HG03196 (cell line): ENCODE measurements around the gene XYLT1.

ENCODE experiments used
- ATAC-seq: cut with Tn5 transposase; IDR thresholded peaks from one replicate; pipeline ENCODE4 v1.9.1; 2021; ENCODE audit not compliant: unreplicated experiment

The XYLT1 gene

GRCh38 chr16:17072104-17072503 is 398.7 kb downstream of the XYLT1 start:
- no peak for ATAC-seq

- ATAC-seq = peak; percentile 77
Measured at GRCh38 chr16:17070882-17071592, 399.7 kb downstream of the XYLT1 start.

GRCh38 chr16:17069681-17070080 is 401.1 kb downstream of the XYLT1 start:
- ATAC-seq = no peak

GRCh38 chr16:17068524-17068923 is 402.2 kb downstream of the XYLT1 start:
- no peak for ATAC-seq

- no peak for ATAC-seq
Measured at GRCh38 chr16:17067882-17068281, 402.9 kb downstream of the XYLT1 start.

- no peak for ATAC-seq
Measured at GRCh38 chr16:17063201-17064139, 407.3 kb downstream of the XYLT1 start.

- ATAC-seq = no peak
Measured at GRCh38 chr16:17062676-17063075, 408.1 kb downstream of the XYLT1 start.

- ATAC-seq = no peak
Measured at GRCh38 chr16:17061326-17061725, 409.4 kb downstream of the XYLT1 start.

GRCh38 chr16:17058471-17058870 is 412.3 kb downstream of the XYLT1 start:
- ATAC-seq = no peak

- ATAC-seq = no peak
Measured at GRCh38 chr16:17056666-17057065, 414.1 kb downstream of the XYLT1 start.

- no peak for ATAC-seq
Measured at GRCh38 chr16:17053536-17054160, 417.1 kb downstream of the XYLT1 start.
